GM12873 (cell line): ENCODE results near the gene TOMT.
A peak's percentile ranks its signal among the peaks of the same experiment; 100 is the strongest.

ENCODE experiments used
- CTCF ChIP-seq: IDR thresholded peaks from 2 replicates; pipeline ENCODE4 v1.5.1; 2012; ENCODE audit warnings: low read depth, mild to moderate bottlenecking, moderate library complexity, low read length, control low read depth; ENCODE audit not compliant: insufficient read depth; ENCODE audit errors: missing control alignments

The TOMT gene

GRCh38 chr11:72085621-72086351 lies 19.9 kb upstream of the TOMT start:
- no peak for TF ChIP-seq CTCF

GRCh38 chr11:72088076-72088808 lies 17.5 kb upstream of the TOMT start:
- TF ChIP-seq CTCF = no peak

GRCh38 chr11:72091292-72091691 lies 14.4 kb upstream of the TOMT start:
- peak; percentile 85 for TF ChIP-seq CTCF

GRCh38 chr11:72098741-72099140 lies 7.0 kb upstream of the TOMT start:
- no peak for TF ChIP-seq CTCF

- no peak for TF ChIP-seq CTCF
These were observed 5.7 kb upstream of the TOMT start for GRCh38 chr11:72100009-72100408.

GRCh38 chr11:72100462-72100861 lies 5.3 kb upstream of the TOMT start:
- TF ChIP-seq CTCF = no peak

GRCh38 chr11:72102162-72102561 lies 3.6 kb upstream of the TOMT start:
- TF ChIP-seq CTCF = no peak
